H9 (cell line): ENCODE measurements around the gene GFOD2. TPM values are rescaled to one million over a fixed set of nuclear protein-coding genes. Genes with fewer than 3 reads are reported as not detected.

Experiments used
- DNase-seq: peaks from one replicate; pipeline ENCODE4 v3.0.0-alpha.2; 2017
- H2AFZ ChIP-seq: one replicate; pipeline ENCODE4 v1.6.1; 2013; ENCODE audit warnings: mild to moderate bottlenecking, low read length, control low read depth, moderate library complexity
- H2AK5ac ChIP-seq: 2 replicates; pipeline ENCODE4 v1.6.1; 2013; ENCODE audit warnings: low read length, control low read depth, mixed read lengths; ENCODE audit not compliant: insufficient read length
- H2BK120ac ChIP-seq: one replicate; pipeline ENCODE4 v1.6.1; 2013; ENCODE audit warnings: low read depth, mild to moderate bottlenecking, low read length, control low read depth, inconsistent platforms; ENCODE audit not compliant: poor library complexity, severe bottlenecking
- H2BK12ac ChIP-seq: 2 replicates; pipeline ENCODE4 v1.6.1; 2013; ENCODE audit warnings: low read length, control low read depth, mixed read lengths, low read depth; ENCODE audit not compliant: insufficient read length
- H2BK15ac ChIP-seq: 2 replicates; pipeline ENCODE4 v1.6.1; 2013; ENCODE audit warnings: low read depth, low read length, control low read depth
- H2BK20ac ChIP-seq: one replicate; pipeline ENCODE4 v1.6.1; 2013; ENCODE audit warnings: low read depth, mild to moderate bottlenecking, low read length, control low read depth, inconsistent platforms; ENCODE audit not compliant: poor library complexity, severe bottlenecking
- H2BK5ac ChIP-seq: 2 replicates; pipeline ENCODE4 v1.6.1; 2013; ENCODE audit warnings: low read length, control low read depth, mixed read lengths; ENCODE audit not compliant: insufficient read length
- H3K14ac ChIP-seq: 2 replicates; pipeline ENCODE4 v1.6.1; 2013; ENCODE audit warnings: low read length, control low read depth; ENCODE audit not compliant: insufficient read depth
- H3K18ac ChIP-seq: 2 replicates; pipeline ENCODE4 v1.6.1; 2013; ENCODE audit warnings: low read depth, mild to moderate bottlenecking, mixed read lengths, low read length, control low read depth; ENCODE audit not compliant: insufficient read length
- H3K23ac ChIP-seq: 2 replicates; pipeline ENCODE4 v1.6.1; 2013; ENCODE audit warnings: low read length, control low read depth, mixed read lengths, low read depth; ENCODE audit not compliant: insufficient read length
- H3K23me2 ChIP-seq: 2 replicates; pipeline ENCODE4 v1.6.1; 2013; ENCODE audit warnings: low read depth, mild to moderate bottlenecking, mixed read lengths, low read length, control low read depth; ENCODE audit not compliant: insufficient read length, poor library complexity, severe bottlenecking
- H3K27ac ChIP-seq: 2 replicates; pipeline ENCODE4 v1.5.1; 2013; ENCODE audit warnings: low read length, control low read depth, mixed read lengths, low read depth; ENCODE audit not compliant: insufficient read length
- H3K27me3 ChIP-seq: 2 replicates; pipeline ENCODE4 v1.6.1; 2013; ENCODE audit warnings: low read length, control low read depth, inconsistent platforms; ENCODE audit not compliant: insufficient read depth
- H3K4ac ChIP-seq: 2 replicates; pipeline ENCODE4 v1.6.1; 2013; ENCODE audit warnings: low read depth, mild to moderate bottlenecking, control low read depth, inconsistent platforms, low read length, moderate library complexity
- H3K4me1 ChIP-seq: 2 replicates; pipeline ENCODE4 v1.6.1; 2013; ENCODE audit warnings: low read length, control low read depth, inconsistent platforms; ENCODE audit not compliant: insufficient read depth
- H3K4me2 ChIP-seq: 2 replicates; pipeline ENCODE4 v1.6.1; 2013; ENCODE audit warnings: low read length, control low read depth, mixed read lengths; ENCODE audit not compliant: insufficient read length, insufficient read depth
- H3K56ac ChIP-seq: 2 replicates; pipeline ENCODE4 v1.6.1; 2013; ENCODE audit warnings: low read depth, mild to moderate bottlenecking, mixed read lengths, low read length, control low read depth; ENCODE audit not compliant: insufficient read length
- H3K79me1 ChIP-seq: 2 replicates; pipeline ENCODE4 v1.6.1; 2013; ENCODE audit warnings: low read depth, mild to moderate bottlenecking, moderate library complexity, low read length, control low read depth, inconsistent platforms; ENCODE audit not compliant: insufficient read depth, poor library complexity, severe bottlenecking
- H3K79me2 ChIP-seq: 2 replicates; pipeline ENCODE4 v1.6.1; 2013; ENCODE audit warnings: low read length, control low read depth, inconsistent platforms; ENCODE audit not compliant: insufficient read depth
- H3K9ac ChIP-seq: 2 replicates; pipeline ENCODE4 v1.6.1; 2013; ENCODE audit warnings: low read length, control low read depth, mixed read lengths; ENCODE audit not compliant: insufficient read length; ENCODE audit errors: extremely low read depth
- H3K9me3 ChIP-seq: one replicate; pipeline ENCODE4 v1.6.1; 2013; ENCODE audit warnings: low read depth, low read length, inconsistent platforms; ENCODE audit not compliant: control insufficient read depth
- H3T11ph ChIP-seq: one replicate; pipeline ENCODE4 v1.6.1; 2013; ENCODE audit warnings: mild to moderate bottlenecking, low read length, control low read depth, inconsistent platforms
- H4K20me1 ChIP-seq: one replicate; pipeline ENCODE4 v1.6.1; 2013; ENCODE audit not compliant: control insufficient read depth, insufficient read length, insufficient read depth
- H4K5ac ChIP-seq: 2 replicates; pipeline ENCODE4 v1.6.1; 2013; ENCODE audit warnings: low read depth, mild to moderate bottlenecking, mixed read lengths, low read length, control low read depth; ENCODE audit not compliant: insufficient read length
- H4K8ac ChIP-seq: replicated peaks from 2 replicates; pipeline ENCODE4 v1.6.1; 2013; ENCODE audit warnings: low read length, control low read depth, mixed read lengths, low read depth; ENCODE audit not compliant: insufficient read length
- H4K91ac ChIP-seq: 2 replicates; pipeline ENCODE4 v1.6.1; 2013; ENCODE audit warnings: low read depth, mild to moderate bottlenecking, moderate library complexity, mixed read lengths, low read length, control low read depth; ENCODE audit not compliant: insufficient read length
- H3K27ac Mint-ChIP-seq, 3 experiments: 2 replicates in 2 of 3; 3 replicates in 1 of 3; pipeline ENCODE4 v1.8.0; 2020 to 2021; ENCODE audit warnings: mixed read lengths in 3 of 3, mild to moderate bottlenecking in 1 of 3, moderate library complexity in 1 of 3
- H3K27me3 Mint-ChIP-seq: 2 replicates; pipeline ENCODE4 v1.8.0; 2021; ENCODE audit warnings: low read depth, mild to moderate bottlenecking, moderate library complexity, mixed read lengths
- H3K36me3 Mint-ChIP-seq, 3 experiments: 2 replicates in 2 of 3; 3 replicates in 1 of 3; pipeline ENCODE4 v1.8.0; 2020 to 2021; ENCODE audit warnings: low read depth in 3 of 3, mixed read lengths in 3 of 3; ENCODE audit not compliant: insufficient read depth in 1 of 3
- H3K4me1 Mint-ChIP-seq, 2 experiments: 2 replicates each; pipeline ENCODE4 v1.8.0; 2020; ENCODE audit warnings: mixed read lengths in 2 of 2
- H3K4me3 Mint-ChIP-seq, 2 experiments: 2 replicates in 1 of 2; 3 replicates in 1 of 2; pipeline ENCODE4 v1.8.0; 2020 to 2021; ENCODE audit warnings: mild to moderate bottlenecking in 2 of 2, mixed read lengths in 2 of 2, moderate library complexity in 1 of 2
- H3K9me3 Mint-ChIP-seq, 2 experiments: 2 replicates in 1 of 2; 3 replicates in 1 of 2; pipeline ENCODE4 v1.8.0; 2020; ENCODE audit warnings: mild to moderate bottlenecking in 2 of 2, mixed read lengths in 2 of 2, moderate library complexity in 1 of 2
- WGBS: extraction: QIAGEN DNeasy Blood & Tissue Kit; methylation state at CpG from one replicate; pipeline ENCODE4 v1.1.7; 2013; ENCODE audit warnings: missing lambda C conversion rate, low lambda C conversion rate, mixed read lengths; ENCODE audit not compliant: insufficient read length; ENCODE audit errors: extremely low coverage; 5-methylcytosine and 5-hydroxymethylcytosine counted together
- total RNA-seq: library from RNA; stranded (reverse); gene quantifications from 2 replicates; pipeline ENCODE4 v1.2.1, GENCODE V29; 2021
- TF ChIP-seq, protein P1 (sequence below): fragments of 200-600 bp; sonication (generic); conservative IDR thresholded peaks from 3 replicates; pipeline ENCODE4 v1.8.0; 2021; ENCODE audit warnings: antibody characterized with exemption, mild to moderate bottlenecking

The GFOD2 gene
- total RNA-seq, 1 experiment from 2014 or later: 21.8 TPM

DNA sequence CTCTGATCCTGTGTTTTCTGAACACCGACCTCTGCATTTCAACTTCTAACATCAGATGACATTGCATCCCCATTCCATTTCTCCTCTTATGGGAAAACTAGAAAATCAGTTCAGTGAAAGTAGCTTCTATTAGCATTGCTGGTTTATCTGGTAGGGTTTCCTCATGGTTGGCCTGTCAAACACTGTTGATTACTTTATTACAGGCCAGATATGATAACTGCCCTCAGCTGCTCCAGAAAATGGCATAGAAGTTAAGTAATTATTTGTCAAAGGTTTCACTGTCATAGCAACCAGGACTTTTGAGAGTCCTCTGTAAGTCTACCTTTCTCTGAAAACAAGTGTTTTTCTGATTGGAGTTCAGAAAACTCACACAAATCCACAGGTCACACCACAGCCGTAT is 3.0 kb downstream of the GFOD2 start:
- no peaks in the 10 kb centered on the region; the same call in 1 of the 2 replicates for H3K27me3 ChIP-seq
- no peak overlapping the region for H4K8ac ChIP-seq
- H3K4ac ChIP-seq: no peak overlapping the region
- WGBS: no CpG with 5 or more reads among the region's 2 CpGs
- no peaks in the 10 kb centered on the region for H3K79me1 ChIP-seq
- no peak overlapping the region for H3K18ac ChIP-seq
- H4K5ac ChIP-seq: no peak overlapping the region
- H2BK120ac ChIP-seq: no peak overlapping the region
- H2BK12ac ChIP-seq: no peak overlapping the region
- Mint-ChIP-seq H3K9me3 (no peaks in the 10 kb centered on the region), H3K27ac (no peak overlapping the region), H3K27me3 (peaks cover 3% of the 10 kb centered on the region), H3K4me3 (no peak overlapping the region), H3K36me3 (peaks cover 1 to 14% (median 7%) of the 10 kb centered on the region in 3 experiments; a peak in 4 of 7 replicates), H3K4me1 (peaks cover 26 to 27% of the 10 kb centered on the region in 2 experiments)
- H3K27ac ChIP-seq: no peak overlapping the region
- H4K20me1 ChIP-seq: no peaks in the 10 kb centered on the region
- no peak overlapping the region for H2AK5ac ChIP-seq
- H3K4me1 ChIP-seq: peaks cover 4% of the 10 kb centered on the region; the same call in 1 of the 2 replicates
- no peak overlapping the region for H2BK20ac ChIP-seq
- H3K56ac ChIP-seq: no peak overlapping the region
- no peak overlapping the region for H3K9ac ChIP-seq
- no peak overlapping the region for H4K91ac ChIP-seq
- no peak overlapping the region for H3T11ph ChIP-seq
- TF ChIP-seq, protein P1, sequence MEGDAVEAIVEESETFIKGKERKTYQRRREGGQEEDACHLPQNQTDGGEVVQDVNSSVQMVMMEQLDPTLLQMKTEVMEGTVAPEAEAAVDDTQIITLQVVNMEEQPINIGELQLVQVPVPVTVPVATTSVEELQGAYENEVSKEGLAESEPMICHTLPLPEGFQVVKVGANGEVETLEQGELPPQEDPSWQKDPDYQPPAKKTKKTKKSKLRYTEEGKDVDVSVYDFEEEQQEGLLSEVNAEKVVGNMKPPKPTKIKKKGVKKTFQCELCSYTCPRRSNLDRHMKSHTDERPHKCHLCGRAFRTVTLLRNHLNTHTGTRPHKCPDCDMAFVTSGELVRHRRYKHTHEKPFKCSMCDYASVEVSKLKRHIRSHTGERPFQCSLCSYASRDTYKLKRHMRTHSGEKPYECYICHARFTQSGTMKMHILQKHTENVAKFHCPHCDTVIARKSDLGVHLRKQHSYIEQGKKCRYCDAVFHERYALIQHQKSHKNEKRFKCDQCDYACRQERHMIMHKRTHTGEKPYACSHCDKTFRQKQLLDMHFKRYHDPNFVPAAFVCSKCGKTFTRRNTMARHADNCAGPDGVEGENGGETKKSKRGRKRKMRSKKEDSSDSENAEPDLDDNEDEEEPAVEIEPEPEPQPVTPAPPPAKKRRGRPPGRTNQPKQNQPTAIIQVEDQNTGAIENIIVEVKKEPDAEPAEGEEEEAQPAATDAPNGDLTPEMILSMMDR: no peak
- no peak overlapping the region for H2BK5ac ChIP-seq
- no peak overlapping the region for H2AFZ ChIP-seq
- H3K4me2 ChIP-seq: no peak overlapping the region
- DNase-seq: no peak
- H3K9me3 ChIP-seq: no peaks in the 10 kb centered on the region
- peaks cover 14% of the 10 kb centered on the region for H3K23me2 ChIP-seq
- H3K23ac ChIP-seq: no peak overlapping the region
- H3K79me2 ChIP-seq: peaks cover 14% of the 10 kb centered on the region; the same call in 1 of the 2 replicates
- H3K14ac ChIP-seq: no peak overlapping the region
- no peak overlapping the region for H2BK15ac ChIP-seq
